ENCODE measurements around the gene ZNF354B.

- TF ChIP-seq POLR2A (IDR thresholded peaks at IDR 0.05) (no peak), CTCF (IDR thresholded peaks at IDR 0.05) (no peak)
These were observed 72.3 kb downstream of the ZNF354B start for GRCh38 chr5:178931846-178932760.
